NCI-H1694 (cell line): Measurements from ENCODE around the gene C1orf53.
"Not testable (repeated sequence)": the region's sequence is repeated elsewhere in the genome, so short reads cannot be mapped to it uniquely, and the experiment has no call there.

Experiments
- DNase-seq: peaks from one replicate; lab custom pipeline; 2025; lab: John Stamatoyannopoulos, UW

C1orf53 gene

DNA sequence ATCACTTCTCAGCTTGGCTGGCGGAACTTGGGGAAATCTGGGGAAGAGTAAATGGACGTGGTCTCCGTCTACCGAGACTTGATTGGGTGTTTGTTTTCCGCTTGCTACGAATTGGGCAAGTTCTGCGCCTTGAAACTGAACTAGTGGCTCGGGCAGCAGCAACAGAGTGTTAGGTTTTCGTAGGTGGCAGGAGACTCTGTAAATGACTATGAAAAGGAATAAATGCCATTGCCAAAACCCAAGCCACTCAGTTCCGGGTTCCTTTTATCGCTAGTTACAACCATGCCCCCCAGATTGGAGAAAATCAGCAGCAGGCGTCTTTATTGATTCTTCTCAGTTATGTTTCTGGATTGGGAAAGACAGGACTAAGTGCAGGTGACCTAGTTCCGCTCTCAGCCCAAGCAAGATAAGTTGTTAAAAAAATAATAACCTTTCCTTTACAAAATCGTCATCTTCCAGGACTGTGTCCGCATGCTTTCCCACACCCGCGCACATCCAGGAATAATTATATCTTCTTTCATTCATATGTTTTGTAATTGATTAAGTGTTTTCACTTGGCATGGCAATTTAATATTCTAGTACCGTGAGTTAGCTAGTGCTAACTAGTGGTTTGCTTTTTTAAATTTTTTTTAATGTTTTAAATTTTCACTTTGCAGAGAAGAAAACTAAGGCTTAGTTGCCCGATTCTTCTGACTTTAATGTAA, 18.1 kb downstream of the C1orf53 start:
- no peak for DNase-seq

DNA sequence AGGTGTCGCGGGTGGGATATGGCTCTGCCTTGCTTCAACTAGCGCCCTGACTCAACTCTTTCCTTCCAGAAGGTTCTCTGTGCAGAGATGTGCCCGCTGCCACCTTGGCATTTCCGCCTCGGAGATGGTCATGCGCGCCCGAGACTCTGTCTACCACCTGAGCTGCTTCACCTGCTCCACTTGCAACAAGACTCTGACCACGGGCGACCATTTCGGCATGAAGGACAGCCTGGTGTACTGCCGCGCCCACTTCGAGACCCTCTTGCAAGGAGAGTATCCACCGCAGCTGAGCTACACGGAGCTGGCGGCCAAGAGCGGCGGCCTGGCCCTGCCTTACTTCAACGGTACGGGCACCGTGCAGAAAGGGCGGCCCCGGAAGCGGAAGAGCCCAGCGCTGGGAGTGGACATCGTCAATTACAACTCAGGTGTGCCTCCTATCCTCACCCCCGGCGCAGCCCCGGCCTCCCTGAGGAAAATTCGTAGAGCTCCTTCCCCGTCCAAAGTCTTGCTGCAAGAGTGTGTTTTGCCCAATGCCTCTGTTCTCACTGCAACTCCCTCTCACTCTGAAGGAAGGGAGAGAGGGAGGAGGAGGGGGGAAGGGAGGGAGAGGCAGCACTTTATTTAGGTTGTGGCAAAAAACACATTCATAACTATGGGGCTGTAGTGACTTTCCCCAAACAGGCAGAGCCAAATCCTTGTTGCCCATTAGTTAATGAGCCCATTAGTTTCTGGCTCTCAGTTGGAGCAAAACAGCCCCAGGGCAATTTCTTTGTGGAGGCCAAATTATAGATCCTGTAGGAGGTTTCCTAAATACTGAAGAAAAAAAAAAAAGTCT, 19.0 kb downstream of the C1orf53 start:
- DNase-seq, result no peak

DNA sequence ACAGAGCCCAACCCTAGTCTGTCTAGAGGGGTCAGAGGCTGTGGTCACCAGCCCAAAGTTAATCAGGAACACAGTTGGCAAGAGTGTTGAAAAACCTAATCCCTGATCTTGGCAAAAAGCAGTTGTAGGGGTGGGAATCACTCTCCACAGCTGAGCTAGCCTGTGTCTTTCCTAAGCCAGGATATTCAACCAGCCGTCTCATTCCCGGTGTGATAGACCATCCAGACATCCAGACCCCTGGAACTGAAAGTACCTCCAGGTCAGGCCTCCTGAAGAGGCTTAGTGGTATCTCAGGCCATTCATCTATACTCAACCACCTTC, 19.6 kb downstream of the C1orf53 start:
- no peak for DNase-seq

DNA sequence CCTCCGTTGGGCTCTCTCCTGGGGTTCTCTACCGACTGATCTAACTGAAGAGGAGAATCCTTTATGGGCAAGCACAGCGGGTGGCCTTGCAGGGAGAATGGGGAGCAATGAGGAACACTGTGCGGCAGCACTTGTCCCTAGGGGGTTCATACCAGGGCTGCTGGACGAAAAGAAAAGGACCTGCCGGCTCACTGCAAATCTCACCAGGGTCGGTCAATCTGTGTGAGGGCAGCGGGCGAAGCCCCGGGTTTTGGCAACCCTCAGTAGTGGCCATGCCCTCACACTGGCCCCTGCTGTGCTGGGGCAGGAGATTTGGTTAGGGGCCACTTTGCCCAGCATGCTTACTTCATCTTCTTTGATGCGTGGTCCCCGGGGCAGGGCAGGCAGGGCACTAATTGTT, 20.6 kb downstream of the C1orf53 start:
- DNase-seq, result no peak

DNA sequence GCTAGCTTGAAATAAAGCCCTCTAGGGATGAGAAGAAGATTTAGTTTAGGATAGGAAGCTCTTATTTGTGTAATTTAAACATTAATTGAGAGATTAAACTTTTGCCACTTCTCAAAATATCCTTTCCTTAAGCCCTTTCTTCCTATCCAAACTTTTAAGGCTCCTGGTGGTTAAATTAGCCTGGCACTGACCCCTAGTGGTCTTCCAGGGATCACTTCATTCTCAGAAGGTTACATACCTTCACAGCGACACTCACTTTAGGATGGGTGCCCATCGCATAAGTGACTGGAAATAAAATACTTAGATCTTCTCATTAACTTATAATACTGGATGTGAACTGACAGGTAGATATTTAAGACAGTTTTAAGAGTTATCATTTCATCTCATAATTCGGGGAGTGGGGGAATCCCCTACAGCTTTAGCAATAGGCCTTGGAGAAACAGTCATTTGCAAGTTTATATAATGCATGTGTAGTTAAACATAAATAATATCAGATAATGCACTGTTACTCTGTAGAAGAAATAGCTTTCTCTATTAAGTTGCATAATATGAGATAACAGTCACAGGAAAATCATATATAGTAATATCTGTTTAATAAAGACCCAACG, 22.2 kb downstream of the C1orf53 start:
- peak; percentile 50 for DNase-seq

DNA sequence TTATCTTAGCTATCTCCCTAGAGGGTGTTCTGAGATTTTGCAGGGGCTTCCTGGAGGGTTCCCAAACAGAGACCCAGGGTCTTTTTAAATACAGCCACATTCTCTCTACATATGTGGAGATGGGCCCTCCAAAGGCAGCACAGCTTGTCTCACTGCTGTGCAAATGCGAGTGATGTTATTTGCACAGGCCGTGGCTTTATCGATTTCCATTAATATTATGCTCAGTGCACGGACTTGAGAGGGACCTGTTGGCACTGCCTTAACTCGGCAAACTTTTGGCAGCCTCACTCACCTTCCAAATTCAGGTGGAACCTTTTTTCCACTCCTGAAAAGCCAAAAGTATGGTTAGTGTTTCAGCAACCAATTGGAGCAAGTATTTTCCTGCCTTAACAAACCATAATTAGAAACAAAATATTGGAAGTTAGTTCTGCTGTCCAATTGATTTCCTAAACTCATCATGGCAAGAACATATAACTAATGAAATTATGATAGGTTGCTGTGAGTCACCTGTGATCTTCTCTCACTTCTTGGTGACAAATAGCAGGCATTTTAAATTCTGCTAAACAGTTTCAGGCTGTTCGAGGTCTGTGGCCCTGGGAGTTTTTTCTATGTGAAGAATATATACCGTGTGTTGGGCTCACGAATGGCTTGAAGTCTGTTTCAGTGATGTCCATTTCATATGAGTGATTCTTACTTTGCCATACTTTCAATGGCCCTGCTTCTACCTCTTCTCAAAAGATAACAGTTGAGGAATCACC, 25.7 kb downstream of the C1orf53 start:
- DNase-seq, result no peak

DNA sequence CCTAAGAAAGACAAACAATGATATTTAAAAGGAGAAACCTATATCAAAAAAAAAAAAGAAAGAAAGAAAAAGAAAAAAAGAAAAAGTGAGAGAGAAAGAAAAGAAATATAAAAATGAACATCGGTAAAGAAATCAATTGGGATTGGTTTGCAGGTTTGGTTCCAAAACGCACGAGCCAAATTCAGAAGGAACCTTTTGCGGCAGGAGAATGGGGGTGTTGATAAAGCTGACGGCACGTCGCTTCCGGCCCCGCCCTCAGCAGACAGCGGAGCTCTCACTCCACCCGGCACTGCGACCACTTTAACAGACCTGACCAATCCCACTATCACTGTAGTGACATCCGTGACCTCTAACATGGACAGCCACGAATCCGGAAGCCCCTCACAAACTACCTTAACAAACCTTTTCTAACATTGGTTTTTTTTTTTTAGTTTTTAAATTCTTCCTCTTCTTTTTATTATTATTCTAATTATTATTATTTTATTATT, 26.5 kb downstream of the C1orf53 start:
- DNase-seq, result no peak

DNA sequence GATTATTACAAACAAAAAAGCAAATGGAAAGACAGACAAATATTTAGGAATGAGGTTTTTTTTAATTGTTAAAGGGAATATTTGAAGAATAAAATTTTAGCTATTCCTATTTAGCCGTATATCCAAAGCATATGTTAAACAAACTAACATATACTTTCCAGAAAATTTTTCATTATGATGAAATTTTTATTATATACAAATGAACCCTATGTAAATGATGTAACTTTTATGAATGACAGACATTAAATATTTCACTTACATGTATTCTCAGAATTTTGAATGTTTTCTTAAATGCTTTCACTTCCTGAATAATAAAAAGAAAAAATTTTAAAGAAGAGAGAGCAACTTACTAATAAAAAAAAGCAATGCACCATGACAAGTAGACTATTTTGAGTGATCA, 30.6 kb downstream of the C1orf53 start:
- DNase-seq, result no peak

DNA sequence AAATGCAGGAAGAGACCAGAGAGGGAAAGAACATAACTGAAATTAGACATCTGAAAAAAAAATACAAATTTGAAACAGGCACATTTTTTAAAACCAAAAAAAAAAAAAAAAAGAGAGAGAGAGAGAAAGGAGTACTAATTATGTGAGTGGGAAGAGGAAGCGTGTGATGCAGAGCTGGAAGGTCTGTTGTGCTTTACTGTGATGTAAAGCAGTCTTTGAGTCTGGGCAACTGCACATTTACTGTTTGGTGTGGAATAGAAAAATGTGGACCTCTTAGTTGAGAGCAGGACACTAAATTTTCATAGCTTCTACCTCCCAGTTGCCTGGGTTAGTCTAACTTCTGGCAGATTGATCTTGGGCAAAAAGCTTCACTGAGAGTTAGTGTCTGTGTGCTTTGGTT, 31.2 kb downstream of the C1orf53 start:
- DNase-seq, result no peak

DNA sequence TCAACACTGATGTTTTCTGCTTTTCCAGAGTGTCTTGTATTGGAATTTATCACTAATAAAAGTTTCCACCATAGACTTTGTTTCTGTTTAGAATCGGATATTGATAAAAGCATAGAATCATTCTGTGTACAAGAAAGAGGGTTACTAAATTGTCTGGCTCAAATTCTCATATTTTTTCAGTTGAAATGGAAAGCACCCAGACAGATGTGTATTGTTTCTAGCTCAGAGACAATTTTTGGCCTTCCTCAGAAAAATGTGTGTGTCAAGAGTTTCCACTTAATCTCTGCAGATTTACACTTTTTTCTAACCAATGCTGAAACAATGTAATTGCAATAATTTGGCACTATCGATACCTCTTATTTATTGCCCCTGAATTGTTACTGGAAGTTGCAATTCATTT, 35.0 kb downstream of the C1orf53 start:
- DNase-seq, result no peak

DNA sequence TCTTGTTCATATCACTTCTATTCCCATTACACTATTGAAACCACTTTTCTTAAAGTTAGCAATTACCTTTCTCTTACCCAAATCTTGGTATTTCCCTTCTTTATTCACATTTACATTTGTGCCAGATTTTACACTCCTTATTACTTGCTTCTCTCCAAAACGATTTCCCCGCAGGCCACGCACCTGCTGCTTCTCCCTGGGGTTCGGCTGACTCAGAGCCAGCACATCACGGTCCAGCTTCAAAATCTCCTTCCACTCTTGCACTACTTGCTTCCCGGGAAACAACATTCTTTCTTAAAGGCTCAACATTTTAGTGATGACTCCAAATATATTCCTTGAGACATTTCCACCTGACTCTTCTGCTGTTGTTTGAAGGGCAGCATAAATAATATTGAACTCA, 35.5 kb downstream of the C1orf53 start:
- no peak for DNase-seq

DNA sequence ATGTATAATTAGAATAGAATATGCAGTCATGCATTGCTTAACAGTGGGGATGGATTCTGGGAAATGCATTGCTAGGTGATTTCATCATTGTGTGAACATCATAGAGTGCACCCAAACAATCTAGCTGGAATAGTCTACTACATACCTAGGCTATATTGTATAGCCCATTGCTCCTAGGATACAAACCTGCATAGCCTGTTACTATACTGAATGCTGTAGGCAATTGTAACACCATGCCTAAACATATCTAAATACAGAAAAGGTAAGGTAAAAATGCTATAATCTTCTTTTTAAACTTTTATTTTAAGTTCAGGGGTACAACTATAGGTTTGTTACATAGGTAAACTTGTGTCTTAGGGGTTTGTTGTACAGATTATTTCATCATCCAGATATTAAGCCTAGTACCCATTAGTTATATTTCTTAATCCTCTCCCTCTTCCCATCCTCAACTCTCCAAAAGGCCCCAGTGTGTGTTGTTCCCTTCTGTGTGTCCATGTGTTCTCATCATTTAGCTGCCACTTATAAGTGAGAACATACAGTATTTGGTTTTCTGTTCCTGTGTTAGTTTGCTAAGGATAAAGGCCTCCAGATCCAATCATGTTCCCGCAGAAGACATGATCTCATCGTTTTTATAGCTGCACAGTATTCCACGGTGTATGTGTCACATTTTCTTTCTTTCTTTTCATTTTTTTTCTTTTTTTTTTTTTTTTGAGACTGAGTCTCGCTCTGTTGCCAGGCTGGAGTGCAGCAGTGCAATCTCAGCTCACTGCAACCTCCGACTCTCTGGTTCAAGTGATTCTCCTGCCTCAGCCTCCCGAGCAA, 36.9 kb downstream of the C1orf53 start:
- DNase-seq, result not testable (repeated sequence)

DNA sequence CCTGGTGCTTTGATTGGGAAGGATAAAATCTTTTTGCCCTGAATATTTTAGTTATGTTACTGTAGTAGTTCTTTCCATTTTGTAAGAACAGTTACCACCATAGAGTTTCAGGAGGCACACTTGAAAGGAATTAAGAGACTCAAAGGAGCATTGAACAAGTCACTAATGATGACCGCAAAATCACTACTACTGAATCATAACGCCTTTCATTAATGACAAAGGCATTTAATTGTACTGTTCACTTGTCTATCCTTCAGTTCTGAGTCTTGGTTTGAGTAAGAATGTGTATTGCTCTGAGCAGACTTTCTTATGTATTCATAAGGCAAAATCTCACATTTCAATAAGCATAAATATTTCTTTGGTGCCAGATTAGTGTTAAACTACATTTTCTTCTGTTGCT, 39.6 kb downstream of the C1orf53 start:
- no peak for DNase-seq

DNA sequence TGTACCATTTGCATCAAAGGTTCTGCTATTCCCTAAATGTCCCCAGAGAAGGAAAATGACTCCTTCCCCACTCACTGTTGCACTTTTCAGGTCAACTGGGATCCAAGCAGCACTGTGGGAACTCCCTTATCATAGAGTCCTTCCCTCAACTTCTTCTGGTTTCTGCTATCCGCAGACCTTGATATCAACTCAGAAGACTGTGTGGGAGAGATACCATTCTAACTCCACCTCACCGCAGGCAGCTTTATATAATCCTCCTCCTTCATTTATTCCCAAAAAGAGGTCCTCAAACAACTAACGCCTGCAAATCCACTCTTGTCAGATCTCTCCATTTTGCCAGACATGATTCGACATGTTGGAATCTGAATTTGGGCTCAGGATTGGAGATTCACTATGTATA, 42.1 kb downstream of the C1orf53 start:
- DNase-seq, result no peak

DNA sequence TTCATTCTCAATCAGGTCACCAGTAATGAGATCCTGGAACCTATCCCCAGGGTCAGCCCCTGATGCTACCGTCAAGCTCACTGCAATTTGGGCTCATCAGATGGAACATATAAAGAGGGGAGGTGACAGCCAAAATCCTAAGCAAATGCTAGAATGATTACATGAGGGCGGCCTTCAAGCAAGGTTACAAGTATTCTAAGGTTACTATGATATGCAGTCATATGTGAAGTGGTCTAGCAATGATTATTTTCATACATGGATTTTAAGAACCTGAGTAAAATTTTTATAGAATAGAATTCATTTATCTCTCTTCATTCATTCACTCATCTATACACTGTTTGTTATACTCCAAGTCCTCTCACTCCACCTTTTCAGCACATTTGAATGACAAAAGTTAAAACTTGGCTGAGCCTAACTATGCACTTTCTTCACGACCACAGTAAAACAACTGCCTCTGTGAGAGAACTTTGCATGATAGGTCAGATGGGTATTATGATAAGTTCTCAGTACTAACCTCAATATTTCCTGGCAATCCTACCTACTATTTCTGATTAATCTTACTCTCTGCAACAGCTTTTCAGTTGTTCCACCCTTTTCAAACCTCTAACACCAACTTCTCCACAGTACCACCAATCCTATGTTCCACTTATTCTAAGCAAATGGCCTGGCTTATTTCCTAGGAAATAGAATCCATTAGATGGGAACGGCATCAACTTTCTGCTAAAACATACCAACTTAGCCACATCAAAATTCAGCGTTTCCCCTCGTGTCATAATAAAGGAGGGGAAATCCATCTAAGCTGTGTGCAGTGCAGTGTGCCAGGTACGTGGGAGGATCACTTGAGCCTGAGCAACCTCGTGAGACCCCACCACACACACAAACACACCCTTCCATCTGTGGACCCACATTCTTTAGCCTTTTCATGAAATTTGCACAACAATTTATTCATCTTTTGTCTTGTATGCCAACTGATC, 46.8 kb downstream of the C1orf53 start:
- no peak for DNase-seq

DNA sequence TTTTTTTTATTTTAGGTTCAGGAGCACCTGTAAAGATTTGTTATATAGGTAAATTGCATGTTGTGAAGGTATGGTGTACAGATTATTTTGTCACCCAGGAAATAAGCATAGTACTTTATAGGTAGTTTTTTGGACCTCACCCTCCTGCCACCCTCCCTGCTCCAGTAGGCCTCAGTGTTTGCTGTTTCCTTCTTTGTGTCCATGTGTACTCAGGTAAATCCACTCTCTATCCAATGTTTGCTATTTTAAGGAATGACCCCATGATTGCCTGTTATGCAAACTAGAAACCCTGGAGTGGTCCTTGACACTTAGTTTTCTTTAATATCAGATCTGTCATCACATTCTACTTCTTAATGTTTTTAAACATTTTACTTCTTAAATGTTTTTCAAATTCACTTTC, 48.7 kb downstream of the C1orf53 start:
- DNase-seq, result no peak

DNA sequence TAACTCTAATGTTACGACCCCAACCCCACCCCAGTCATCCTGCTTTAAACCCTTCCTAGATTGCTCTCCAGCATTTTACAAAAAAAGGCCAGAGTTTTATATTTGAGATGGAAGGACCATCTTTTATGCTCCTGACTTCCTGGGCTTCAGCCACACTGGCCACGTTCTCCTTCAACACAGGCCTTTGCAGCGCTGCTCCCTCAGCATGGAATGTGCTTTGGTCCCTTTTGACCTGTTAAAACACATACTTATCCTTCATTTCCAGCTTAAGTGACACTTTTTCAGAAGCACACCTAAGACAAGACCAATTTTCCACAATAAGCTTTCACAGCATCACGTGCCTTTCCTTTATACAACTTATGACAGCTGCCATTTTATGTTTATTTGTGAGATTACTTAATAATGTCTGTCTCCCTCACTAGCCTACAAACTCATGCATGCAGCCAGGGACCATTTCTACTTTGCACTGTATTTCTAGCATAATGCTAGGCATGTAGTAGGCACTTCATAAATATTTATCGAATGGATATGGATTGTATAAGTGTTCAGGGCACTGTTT, 49.3 kb downstream of the C1orf53 start:
- no peak for DNase-seq

DNA sequence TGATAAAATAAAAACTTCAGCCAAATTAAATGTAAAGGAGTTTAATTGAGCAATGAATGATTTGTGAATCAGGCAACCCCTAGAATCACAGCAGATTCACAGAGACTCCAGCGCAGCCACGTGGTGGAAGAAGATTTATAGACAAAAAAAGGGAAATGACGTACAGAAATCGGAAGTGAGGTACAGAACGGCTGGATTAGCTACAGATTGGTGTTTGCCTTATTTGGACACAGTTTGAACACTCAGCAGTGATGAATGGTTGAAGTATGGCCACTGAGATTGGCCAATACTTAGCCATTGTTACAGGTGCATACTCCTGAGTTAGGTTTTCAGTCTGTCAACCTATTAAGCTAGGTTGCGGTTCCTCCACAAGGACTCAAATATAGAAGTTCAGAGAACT, 51.0 kb downstream of the C1orf53 start:
- not testable (repeated sequence) for DNase-seq

DNA sequence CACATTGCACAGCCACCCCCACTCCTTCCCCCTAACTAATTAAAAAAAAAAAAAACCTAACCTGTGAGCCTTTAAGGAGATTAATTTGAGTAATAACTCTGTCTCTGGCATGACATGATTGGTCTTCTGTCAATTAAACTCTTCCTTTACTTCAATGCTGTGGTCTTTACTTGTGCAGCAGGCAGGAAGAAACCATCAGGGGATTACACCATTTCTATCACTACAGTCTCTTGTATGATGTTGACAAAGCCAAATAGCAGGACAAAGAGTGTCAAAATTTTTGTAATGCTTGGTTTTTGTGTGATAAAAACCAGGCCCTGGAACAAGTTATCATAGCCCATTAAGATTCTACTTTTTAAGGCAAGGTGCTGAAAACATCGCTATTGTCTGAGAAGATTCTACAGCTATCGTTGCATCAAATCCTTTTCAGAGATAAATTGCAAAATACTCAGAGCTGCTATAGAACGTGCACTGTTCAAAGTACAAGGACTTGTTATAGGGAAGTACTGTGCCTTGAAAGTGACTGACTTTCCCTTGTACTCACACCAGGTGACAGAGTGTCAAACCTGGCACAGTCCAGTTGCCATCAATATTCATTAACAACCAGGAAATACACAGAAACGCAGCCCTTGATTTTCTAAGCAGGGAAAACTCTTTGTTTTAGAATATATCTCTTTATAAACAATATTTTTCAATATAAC, 52.4 kb downstream of the C1orf53 start:
- no peak for DNase-seq
